ENCODE measurements around the gene NLE1. TPM values are rescaled to one million over a fixed set of nuclear protein-coding genes. Genes with fewer than 3 reads are reported as not detected.

NLE1 gene
- total and polyA plus RNA-seq, 2 of the 8 experiments (the other 6 are each of a cell fraction or from before 2014, with no cell fraction given): 50.4 to 51.5 TPM

DNA sequence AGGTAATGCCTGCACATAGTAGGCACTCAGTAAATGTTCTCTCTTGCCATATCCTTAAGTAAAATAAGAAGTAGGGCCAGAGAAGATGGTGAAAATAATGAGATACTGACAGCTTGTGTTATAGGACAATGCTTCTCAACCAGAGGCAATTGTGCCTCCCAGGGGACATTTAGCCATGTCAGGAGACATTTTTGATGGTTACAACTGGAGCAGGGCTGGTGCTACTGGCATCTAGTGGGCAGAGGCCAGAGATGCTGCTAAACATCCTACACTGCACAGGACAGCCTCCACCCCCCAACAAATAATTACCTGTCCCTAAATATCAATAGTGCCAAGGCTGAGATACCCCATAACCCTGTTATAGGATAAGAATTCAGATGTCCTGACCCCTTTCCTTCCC lies 24.1 kb downstream of the NLE1 start:
- Histone ChIP-seq H2BK15ac (ENCODE audit: low read length) (no peak overlapping the region), H3K18ac (ENCODE audit: extremely low read depth, low read length) (no peak overlapping the region), H3K14ac (ENCODE audit: insufficient read length) (no peak overlapping the region), H4K8ac (ENCODE audit: extremely low read depth, insufficient read depth, low read length) (no peak overlapping the region), H4K91ac (replicated peaks; ENCODE audit: insufficient read length, low read length) (no peak overlapping the region), H3K79me1 (ENCODE audit: low read depth, low read length) (peaks cover 5% of the 10 kb centered on the region; the same call in 1 of the 2 replicates), H3K23ac (ENCODE audit: insufficient read length) (no peak overlapping the region), H3K36me3 (ENCODE audit: control insufficient read depth in 2 of 4, insufficient read depth in 4 of 4, low read length in 3 of 4) (no peaks in the 10 kb centered on the region), H4K5ac (ENCODE audit: insufficient read length, low read depth, low read length) (no peak overlapping the region), H3K4me2 (ENCODE audit: insufficient read depth in 1 of 2, low read depth in 2 of 2, low read length in 2 of 2) (peak overlapping the region in 1 of 2 experiments; percentile 23; a peak in 1 of 4 replicates), H3K27ac (ENCODE audit: low read depth, low read length) (no peak overlapping the region), H3K4ac (replicated peaks; ENCODE audit: insufficient read length, low read depth, low read length) (no peak overlapping the region), H3K4me3 (ENCODE audit: extremely low read depth in 1 of 4, insufficient read depth in 2 of 4, low read depth in 3 of 4, low read length in 4 of 4) (no peak overlapping the region), H4K20me1 (replicated peaks in 1 of 2; ENCODE audit: control insufficient read depth in 1 of 2, insufficient read depth in 2 of 2, low read length in 2 of 2) (no peaks in the 10 kb centered on the region), H2AK5ac (ENCODE audit: low read depth, low read length) (no peak overlapping the region), H3K4me1 (replicated peaks in 1 of 4; ENCODE audit: control insufficient read depth in 3 of 4, insufficient read depth in 4 of 4, low read length in 3 of 4) (peaks cover 0 to 4% (median 3%) of the 10 kb centered on the region in 4 experiments; a peak in 4 of 7 replicates), H2BK20ac (ENCODE audit: low read length) (no peak overlapping the region), H3K27me3 (replicated peaks in 1 of 4; ENCODE audit: control insufficient read depth in 3 of 4, extremely low read depth in 1 of 4, insufficient read depth in 3 of 4, low read length in 3 of 4) (peaks cover 0 to 14% (median 3%) of the 10 kb centered on the region in 4 experiments; a peak in 3 of 7 replicates), H3K9ac (replicated peaks in 1 of 4; ENCODE audit: extremely low read depth in 1 of 4, low read depth in 3 of 4, low read length in 3 of 4) (no peak overlapping the region), H3K56ac (replicated peaks; ENCODE audit: insufficient read length, low read depth, low read length) (no peak overlapping the region), H3K9me3 (ENCODE audit: insufficient read depth in 2 of 2, low read depth in 1 of 2, low read length in 1 of 2) (no peaks in the 10 kb centered on the region), H3K23me2 (ENCODE audit: low read depth, low read length) (peaks cover 9% of the 10 kb centered on the region; the same call in 1 of the 2 replicates), H2AFZ (ENCODE audit: low read length) (no peak overlapping the region), H3K79me2 (ENCODE audit: control insufficient read depth in 1 of 2, insufficient read depth in 2 of 2, low read length in 2 of 2) (peaks cover 0 to 2% of the 10 kb centered on the region in 2 experiments; a peak in 1 of 4 replicates), H2BK12ac (ENCODE audit: low read depth, low read length) (no peak overlapping the region), H2BK120ac (replicated peaks; ENCODE audit: low read depth, low read length) (no peak overlapping the region), H2BK5ac (ENCODE audit: low read depth, low read length) (no peak overlapping the region)
- FAIRE-seq (no peak), DNase-seq (ENCODE audit: low read depth in 1 of 2, low spot score in 2 of 2) (no peak)
- TF ChIP-seq KDM5A (IDR thresholded peaks at IDR 0.05; ENCODE audit: low read length) (no peak), RAD21 (IDR thresholded peaks at IDR 0.05 in 1 of 2, conservative IDR thresholded peaks at IDR 0.05 in 1 of 2; ENCODE audit: low read depth in 2 of 2, low read length in 2 of 2) (peak in 1 of 2 experiments; percentile 22; a peak in 3 of 4 replicates), BRCA1 (IDR thresholded peaks at IDR 0.05; ENCODE audit: low read depth, low read length) (no peak)
- TF ChIP-seq, protein P1, sequence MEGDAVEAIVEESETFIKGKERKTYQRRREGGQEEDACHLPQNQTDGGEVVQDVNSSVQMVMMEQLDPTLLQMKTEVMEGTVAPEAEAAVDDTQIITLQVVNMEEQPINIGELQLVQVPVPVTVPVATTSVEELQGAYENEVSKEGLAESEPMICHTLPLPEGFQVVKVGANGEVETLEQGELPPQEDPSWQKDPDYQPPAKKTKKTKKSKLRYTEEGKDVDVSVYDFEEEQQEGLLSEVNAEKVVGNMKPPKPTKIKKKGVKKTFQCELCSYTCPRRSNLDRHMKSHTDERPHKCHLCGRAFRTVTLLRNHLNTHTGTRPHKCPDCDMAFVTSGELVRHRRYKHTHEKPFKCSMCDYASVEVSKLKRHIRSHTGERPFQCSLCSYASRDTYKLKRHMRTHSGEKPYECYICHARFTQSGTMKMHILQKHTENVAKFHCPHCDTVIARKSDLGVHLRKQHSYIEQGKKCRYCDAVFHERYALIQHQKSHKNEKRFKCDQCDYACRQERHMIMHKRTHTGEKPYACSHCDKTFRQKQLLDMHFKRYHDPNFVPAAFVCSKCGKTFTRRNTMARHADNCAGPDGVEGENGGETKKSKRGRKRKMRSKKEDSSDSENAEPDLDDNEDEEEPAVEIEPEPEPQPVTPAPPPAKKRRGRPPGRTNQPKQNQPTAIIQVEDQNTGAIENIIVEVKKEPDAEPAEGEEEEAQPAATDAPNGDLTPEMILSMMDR (IDR thresholded peaks at IDR 0.05; ENCODE audit: control extremely low read depth in 1 of 3, insufficient read depth in 1 of 3, low read depth in 1 of 3, low read length in 3 of 3): peak in 1 of 3 experiments; percentile 8; a peak in 2 of 4 replicates
- POLR2A ChIA-PET (ENCODE audit: partially characterized antibody): interaction anchor here (0.9 to 5.6 kb wide), 5 partner anchors 11 to 129 kb away, joined by 3 to 46 read pairs (median 4); no protein-coding TSS in a partner anchor
- CTCF ChIA-PET (ENCODE audit: partially characterized antibody): interaction anchor here (1.3 to 4.0 kb wide), 3 partner anchors 9 to 120 kb away, joined by 4 to 43 read pairs (median 26); no protein-coding TSS in a partner anchor
